GM18870 (cell line): ENCODE results near the gene CAMKK1.

Experiments used
- ATAC-seq: cut with Tn5 transposase; IDR thresholded peaks from one replicate; pipeline ENCODE4 v1.9.1; 2021; ENCODE audit warnings: moderate library complexity; ENCODE audit not compliant: unreplicated experiment

CAMKK1 gene

DNA sequence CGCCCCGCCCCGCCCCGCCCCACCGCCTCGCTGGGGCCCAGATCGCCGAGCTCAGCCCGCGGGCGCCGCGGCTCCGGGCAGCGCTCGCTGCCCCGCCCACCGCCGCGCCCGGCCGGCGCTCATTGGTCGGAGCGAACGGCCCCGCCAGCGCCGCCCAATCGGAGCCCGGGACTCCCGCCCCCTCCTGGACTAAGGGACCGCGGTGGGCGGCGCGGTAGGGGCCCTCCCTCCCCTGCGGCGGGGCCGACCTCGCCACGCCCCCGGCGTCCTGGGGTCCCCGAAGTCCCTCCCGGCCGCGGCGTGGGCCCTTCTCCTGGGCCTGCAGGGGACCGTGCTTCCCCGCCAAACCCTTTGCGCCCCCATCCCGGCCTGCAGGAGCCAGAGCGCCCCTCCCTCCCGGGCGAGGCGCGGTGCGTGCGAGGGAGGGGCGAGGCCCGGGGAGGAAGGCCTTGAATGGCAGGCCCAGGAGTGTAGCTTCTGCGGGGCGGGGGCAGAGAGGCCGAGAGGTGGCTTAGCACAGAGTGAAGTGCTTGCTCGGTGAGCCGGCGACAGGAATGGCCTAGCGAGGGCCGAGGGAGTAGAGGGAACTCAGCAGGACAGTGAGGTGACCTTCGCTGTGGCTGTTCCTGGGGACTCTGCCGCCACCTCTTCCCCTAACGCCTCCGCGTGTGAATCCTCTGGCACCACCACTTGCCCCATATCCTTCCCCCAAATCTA is at the start of gene CAMKK1:
Gene CAMKK1, minus strand, starts transcription at position 51 of the 717 bp plus-strand sequence. CDS start 7,366 bp downstream, outside the sequence.
- no peak for ATAC-seq

DNA sequence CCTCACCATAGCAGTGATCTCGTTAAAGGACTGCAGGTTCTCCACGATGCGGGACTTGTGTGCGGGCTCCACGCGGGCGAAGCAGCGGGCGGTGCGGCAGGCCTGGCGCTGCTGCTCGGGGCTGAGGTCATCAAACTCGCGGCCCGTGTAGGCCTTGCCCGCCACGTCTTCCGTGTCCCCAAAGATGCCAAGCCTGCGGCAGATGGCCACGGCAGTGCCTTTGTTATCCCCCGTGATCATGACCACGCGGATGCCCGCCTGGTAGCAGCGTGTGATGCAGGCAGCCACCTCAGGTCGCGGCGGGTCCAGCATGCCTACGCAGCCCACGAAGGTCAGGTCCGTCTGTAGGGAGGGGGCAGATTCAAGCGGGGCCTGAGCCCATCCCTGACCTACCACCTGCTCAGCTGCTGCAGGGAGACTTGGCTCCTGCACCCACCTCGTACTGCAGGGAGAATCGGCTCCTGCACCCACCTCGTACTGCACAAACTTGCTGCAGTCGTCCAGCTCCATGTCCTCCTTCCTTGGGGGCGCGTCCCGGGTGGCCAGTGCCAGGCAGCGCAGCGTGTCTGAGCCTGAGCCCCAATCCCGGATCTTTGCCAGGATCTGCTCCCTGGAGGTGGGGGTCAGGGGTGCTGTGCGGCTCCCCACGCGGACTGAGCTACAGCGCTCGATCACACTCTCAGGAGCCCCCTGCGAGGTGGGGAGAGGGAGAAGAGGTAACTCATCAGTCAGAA is 48.3 kb upstream of the CAMKK1 start:
- no peak for ATAC-seq

DNA sequence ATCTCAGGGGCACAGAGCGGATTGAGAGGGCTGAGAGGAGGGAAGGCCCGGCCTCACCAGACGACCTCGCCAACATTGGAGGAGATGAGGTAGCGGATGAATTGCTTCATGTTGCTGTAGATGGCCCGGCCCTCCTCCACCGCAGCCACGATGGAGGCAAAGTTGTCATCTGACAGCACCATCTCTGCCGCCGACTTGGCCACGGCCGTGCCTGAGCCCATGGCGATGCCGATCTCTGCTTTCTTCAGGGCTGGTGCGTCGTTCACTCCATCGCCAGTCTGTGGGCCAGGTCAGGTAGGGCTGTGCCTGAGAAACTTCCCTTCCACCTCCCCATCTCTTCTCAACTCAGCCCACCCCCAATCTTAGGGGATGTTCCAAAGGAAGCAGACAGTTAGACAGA is 44.5 kb upstream of the CAMKK1 start:
- ATAC-seq: no peak

DNA sequence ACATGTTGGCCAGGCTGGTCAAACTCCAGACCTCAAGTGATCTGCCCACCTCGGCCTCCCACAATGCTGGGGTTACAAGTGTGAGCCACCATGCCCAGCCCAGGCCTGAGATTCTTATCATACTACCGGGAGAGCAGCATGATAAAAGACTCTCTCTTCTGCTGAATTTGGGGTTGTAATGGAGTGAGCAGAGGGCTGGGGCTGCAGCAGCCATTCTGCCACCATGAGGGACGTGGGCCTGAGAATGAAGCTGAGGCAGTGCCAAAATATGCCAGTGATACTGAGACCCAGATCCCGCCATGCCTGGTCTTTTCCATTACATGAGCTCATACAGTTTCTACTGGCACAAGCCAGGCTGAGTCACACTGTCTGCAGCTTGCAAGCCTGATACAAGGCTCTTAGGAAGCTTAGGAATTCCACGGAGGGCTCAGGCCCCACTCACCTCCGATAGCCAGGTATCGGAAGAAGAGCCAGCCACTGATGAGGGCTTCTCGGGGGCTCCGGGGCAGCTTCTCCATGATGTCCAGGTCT is 43.0 kb upstream of the CAMKK1 start:
- no peak for ATAC-seq

DNA sequence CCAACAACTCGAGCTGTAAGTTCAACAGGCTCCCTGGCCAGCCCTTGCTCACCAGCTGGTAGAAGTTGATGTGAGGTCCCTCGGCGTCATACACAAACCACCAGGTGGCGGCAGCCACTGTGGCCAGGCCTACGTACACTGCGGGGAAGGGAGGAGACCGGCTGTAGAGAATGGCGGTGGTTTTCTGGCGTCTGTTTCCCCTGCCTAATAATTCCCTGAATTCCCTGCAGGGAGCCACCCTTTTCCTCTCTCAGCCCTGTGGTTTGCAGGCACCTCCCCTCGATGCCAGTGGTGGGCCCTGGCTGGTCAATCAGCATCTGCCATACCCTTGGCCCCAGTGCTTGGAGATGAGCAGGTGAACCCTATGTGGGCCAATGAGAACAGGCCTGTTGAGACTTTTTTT is 42.3 kb upstream of the CAMKK1 start:
- no peak for ATAC-seq

DNA sequence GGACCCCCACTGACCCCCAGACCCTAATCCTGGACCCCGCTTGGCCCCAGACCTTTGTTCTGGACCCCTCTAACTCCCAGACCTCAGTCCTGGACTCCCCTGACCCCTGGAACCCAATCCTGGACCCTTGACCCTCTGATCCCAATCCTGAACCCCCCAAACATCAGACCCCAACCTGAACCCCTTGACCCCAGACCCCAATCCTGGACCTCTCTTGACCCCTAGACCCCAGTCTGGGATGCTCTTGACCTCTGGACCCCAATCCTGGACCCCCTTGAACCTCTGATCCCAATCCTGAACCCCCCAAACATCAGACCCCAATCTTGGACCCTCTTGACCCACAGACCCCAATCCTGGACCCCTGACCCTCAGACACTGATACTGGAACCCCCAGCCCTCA is 36.9 kb upstream of the CAMKK1 start:
- no peak for ATAC-seq

DNA sequence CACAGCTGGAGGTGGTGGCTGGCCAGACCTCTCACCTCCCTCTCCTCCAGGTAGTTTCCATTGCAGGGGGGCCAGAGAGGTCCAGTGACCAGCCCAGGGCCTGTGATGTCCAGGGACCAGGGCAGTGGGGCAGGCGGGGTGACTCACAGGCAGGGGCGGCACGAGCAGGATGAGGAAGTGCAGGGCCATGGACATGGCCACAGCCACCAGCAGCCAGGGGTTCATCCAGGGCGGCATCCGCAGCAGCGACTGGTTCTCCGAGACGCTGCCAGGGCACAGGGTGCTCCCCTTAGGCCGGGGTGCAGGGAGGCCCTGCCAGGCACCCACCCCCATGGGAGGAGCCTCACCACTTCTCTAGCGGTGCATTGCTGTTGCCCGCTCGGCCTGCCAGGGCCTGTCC is 36.3 kb upstream of the CAMKK1 start:
- ATAC-seq: no peak

DNA sequence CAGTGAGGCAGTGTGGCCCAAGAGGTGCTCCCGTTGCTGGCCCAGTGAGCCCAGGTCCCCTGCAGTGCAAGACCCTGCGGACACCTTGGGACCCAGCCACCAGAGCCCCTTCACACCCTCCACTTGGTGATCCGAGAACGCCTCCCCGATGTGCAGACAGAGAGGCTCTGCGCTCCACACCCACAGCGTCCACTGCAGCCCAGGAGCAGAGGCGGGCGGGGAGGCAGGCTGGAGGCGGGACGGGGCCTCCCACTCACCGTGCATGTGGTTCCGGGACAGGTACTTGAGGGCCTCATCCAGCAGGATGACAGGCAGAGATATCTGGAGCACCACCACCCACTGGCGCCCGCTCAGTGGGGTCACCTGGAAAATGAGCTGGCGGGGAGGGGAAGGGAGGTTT is 35.6 kb upstream of the CAMKK1 start:
- ATAC-seq: no peak

DNA sequence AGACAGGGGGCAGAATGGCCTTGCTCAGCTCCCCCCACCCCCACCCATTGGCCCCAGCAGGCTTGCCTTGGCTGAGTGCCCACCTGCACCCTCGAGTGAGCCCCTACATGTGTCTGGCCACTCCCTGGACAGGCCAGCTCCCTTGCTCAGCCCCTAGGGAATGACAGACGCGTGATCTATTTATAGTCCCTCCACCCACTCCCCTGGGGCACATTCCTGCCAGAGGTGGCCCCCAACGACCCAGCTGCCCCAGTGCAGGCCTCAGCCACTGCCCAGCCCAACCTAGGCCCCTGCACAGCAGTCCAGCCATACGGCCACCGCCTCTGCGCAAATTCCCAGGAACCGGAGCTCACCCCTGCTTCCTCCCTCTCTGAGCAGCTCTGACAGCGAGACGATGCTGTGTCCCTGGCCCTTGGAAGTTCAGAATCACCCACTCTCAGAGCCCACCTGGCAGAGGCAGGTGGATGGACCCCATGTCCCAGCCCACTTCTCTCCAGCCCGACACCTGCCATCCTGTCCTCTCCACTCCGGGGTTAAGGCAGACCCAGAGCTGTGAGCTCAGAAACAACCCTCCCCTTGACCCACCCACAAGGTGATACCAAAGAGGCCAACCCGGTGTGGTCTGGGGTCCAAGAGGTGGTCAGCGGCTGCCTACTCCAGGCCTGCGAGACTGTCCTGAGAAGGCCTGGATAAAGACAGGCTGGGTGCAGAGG is 34.9 kb upstream of the CAMKK1 start:
- ATAC-seq: no peak

DNA sequence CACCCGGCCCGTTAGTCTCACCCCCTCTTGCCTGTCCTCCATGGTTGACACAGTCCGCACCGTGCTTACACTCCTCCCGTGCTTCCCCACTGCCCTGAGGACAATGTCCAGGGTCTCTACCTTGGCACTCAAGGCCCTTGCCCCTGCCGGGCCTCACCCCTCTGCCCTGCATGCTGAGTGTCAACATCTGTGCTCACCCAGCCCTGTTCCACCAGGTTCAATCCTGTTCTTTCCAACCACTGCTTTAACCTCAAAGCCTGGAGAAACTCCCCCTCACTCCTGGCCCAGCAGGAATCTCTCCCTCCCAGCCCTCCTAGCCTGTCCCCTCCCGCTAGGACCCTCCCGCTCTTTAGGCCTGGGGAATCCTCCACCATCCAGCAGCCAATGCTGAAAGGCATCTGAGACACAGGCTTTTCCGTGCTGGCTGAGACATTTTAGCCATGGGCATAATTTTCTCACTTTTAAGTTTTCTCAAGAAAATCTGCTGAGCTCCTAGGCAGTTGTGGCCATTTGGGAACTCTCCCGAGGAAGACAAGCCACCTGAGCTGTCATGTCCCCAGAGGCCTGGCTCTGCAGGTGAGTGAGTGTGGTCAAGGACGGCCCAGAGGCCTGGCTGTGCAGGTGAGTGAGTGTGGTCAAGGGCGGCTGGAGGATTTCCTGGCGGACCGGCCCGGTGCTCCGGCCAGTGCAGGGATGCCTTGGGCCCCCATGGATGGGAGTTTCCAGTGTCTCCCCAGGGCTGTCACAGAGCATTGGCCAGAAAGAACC is 34.2 kb upstream of the CAMKK1 start:
- no peak for ATAC-seq

DNA sequence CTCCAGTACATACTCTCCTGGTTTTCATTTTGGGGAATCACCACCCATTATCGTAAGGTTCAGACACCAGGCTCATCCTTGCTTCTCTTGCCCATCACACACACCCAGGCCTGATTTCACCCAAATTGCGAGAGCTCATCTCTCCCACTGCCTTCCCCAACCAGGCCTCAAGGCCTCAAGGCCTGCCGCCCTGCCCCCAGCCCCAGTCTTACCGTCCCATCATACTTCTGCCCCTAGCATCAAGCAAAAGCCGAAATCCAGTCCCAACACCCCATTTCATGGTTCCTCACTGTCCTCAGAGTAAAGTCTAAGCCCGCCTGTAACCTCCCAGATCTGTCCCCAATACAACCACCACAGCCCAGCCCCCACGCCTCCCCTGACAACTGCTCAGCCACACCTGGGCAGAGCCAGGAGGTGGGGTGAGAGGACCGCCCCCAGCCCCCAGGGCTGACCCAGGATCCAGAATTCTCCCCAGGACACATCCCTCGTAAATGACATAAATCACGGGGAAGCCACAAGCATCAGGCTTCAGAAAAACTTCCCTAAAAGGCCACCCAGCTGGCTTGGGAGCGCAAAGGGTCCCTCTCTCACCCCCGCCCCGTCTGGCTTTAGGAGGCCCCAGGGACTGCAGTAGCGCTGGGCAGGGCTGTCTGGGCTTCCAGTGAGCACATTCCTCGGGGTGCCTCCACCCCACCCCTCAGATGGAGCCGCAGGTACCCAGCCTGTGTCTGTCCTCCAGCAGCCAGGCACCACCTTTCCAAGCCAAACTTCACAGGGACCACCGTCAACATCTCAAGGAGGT is 33.0 kb upstream of the CAMKK1 start:
- no peak for ATAC-seq

DNA sequence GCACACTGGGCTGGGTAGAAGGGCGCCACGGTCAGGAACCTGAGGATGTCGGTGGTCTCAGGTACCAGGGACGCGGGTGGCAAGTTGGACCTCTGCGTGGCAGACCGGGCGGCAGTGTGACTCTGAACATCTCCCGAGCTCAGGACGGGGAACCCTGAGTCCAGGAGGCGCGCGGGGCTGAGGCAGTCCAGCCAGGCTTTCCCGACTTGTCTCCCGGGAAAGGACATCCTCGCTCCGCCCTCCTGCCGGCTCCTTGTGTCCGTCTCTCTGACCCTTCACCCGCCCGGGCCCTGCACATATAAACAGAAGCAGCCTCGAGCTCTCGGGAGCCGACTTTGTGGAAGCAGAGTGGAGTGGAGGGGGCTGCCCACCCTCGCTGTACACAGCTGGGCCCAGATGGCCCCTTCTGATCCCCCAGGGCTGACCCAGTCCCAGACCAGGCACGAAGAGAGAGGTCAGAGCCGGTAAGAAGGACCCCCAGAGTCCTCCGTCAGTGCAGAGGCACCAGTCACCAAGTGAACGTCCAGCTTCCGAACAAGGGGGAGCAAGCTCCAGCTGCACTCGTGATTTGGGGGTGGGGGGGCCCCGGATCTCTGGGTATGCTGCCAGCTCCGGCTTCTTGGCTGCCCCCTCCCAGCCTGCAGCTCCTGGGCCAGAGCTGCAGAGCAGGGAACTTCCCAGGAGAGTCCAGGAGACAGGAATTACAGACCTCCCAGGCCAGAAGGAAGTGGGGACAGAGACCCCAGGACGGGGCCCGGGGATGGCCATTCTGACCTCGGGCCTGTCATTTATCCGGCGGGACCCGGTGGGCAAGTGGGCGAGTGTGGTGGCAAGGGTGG is 31.9 kb upstream of the CAMKK1 start:
- no peak for ATAC-seq

DNA sequence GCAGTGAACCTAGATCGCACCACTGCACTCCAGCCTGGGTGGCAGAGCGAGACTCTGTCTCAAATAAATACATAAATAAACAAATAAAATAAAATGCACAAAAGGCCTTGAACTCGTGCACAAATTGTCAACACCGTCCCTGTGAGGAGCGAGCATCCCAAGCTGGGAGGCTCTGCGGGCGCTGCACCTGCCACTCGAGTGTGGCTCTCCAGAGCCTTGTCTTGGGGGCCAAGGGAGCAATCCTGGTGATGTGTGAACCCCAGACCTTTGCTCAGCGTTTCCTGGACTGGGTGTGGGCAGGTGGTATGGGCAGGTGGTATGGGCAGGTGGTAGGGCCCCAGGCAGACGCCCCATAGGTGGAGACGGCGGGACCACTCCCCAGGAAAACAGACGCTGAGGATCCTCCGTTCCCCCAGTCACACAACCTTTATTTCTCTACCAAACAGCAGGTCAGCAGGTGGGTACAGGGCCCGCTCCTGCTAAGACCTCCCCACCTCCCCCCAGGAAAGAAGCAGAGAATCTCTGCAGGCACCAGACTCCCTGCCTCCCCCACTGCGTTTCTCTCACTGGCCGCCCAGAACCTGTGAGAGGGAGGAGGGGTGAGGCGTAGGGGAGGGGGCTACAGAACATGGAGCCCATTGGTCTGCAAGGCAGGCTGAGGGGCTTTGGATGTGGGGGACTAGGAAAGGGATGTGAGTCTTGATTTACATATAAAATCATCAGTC is 30.8 kb upstream of the CAMKK1 start:
- no peak for ATAC-seq

DNA sequence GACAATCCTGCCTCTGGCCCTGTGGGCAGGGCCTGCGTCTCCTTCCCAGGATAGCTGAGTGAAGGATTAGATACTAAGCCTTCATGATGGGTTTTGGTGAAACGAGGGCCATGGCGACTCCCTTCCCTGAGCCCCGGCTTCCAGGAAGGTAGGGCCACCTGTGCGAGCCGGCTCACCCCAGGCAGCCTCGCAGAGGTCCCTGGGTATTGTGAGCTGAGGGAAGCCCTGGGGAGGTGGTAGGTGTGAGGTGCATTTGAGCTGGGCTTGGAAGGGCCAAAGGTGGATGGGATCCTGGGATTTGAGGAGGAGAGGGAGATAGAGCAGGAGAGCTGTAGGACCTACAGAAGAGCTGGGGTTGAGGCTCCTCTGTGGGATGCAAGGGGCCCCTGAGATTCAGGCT is 29.9 kb upstream of the CAMKK1 start:
- no peak for ATAC-seq

DNA sequence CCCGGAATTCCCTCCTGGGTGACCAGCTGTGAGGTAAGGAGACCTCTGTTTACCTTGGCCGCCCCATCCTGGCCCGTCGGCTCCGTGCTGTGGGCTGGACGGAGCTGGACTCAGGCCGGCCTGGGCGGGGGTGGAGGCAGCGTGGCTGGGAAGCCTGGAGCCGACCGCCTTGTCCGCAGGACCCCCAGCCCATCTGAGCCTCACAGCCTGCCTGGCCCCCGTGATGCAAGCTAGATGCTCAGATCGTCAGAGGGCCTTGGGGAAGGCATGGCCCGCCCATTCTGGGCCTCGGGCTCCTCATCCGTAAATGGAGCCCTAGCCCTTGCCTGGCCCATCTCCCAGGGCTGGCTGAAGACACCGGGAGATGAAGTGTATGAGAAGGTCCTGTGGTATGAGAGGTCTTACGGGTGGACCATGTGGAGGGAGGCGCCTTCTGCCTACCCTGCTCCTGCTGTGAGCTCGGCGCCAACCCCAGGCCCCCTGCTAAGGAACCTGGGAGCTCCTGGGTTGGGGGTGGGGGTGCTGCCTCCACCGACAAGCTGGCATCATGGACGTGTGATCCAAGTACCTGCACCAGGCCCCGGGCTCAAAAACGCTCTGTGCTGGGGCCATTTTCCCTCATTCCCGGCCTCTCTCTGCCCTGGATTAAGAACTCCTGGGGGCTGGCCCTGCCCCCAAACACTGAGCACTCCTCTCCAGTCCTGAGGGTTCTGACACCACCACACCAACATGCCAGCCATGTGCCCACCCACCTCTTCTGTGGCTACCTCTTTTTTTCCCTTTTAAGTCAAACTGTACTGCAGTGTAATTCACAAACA is 28.9 kb upstream of the CAMKK1 start:
- ATAC-seq: no peak

DNA sequence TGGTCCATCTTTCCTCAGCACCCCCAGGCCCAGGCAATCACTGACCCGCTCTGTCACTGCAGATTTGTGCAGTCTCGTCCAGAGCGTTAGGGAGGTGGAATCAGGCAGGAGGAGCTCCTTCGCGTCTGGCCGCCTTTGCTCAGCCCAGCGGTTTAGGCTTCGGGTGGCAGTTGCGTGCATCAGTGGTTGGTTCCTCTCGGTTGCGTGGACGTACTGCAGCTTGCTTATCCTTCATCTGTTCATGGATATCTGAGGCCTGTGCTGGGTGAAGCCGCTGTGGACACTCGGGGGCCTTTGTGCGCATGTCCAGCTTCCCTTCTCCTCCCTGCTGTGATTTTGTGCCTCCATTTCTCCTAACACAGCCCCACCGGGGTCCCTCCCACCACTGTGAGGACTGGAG is 28.2 kb upstream of the CAMKK1 start:
- ATAC-seq: no peak

DNA sequence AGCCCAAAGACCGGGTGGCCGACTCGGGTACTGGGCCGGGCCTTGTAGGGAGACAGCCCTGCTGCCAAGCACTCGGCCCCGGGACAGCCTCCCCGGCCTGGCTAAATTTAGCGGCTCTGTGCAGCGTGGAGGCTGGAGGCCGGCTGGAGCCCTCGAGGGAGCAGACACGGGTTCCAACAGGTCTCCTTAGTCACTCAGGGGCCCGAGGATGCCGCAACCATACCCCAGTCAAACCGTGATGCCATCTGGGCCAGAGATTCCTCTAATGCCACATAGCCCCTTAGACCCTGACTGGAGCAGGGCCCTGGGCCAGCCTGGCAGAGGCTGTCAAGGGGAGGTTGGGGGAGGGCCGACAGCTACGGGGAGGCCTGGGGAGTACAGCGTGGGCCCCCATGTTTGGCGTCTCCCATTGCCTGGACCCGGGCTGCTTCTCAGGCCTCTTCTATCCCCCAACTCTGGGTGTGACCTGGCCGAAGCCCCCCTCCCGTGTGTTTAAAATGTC is 26.3 kb upstream of the CAMKK1 start:
- no peak for ATAC-seq
